HG03103 (cell line): ENCODE data around the gene DENND6B.

Experiments used
- ATAC-seq: cut with Tn5 transposase; IDR thresholded peaks from one replicate; pipeline ENCODE4 v1.9.1; 2021; ENCODE audit warnings: low read depth; ENCODE audit not compliant: unreplicated experiment

The DENND6B gene

GRCh38 chr22:50316114-50317065 is 10.4 kb downstream of the DENND6B start:
- ATAC-seq, result no peak

GRCh38 chr22:50315289-50316113 is 11.3 kb downstream of the DENND6B start:
- no peak for ATAC-seq

- ATAC-seq, result peak; percentile 59
These were observed 12.1 kb downstream of the DENND6B start for GRCh38 chr22:50314455-50315288.

GRCh38 chr22:50314081-50314454 is 12.7 kb downstream of the DENND6B start:
- no peak for ATAC-seq

- no peak for ATAC-seq
These were observed 13.2 kb downstream of the DENND6B start for GRCh38 chr22:50313600-50313999.

- no peak for ATAC-seq
These were observed 13.8 kb downstream of the DENND6B start for GRCh38 chr22:50313021-50313420.

GRCh38 chr22:50312371-50312770 is 14.4 kb downstream of the DENND6B start:
- ATAC-seq, result no peak

GRCh38 chr22:50311606-50312351 is 15.0 kb downstream of the DENND6B start:
- no peak for ATAC-seq

GRCh38 chr22:50310949-50311444 is 15.8 kb downstream of the DENND6B start:
- ATAC-seq, result no peak

- ATAC-seq, result no peak
These were observed 16.6 kb downstream of the DENND6B start for GRCh38 chr22:50310031-50310722.

- no peak for ATAC-seq
These were observed 17.2 kb downstream of the DENND6B start for GRCh38 chr22:50309601-50309991.

GRCh38 chr22:50308986-50309600 is 17.7 kb downstream of the DENND6B start:
- no peak for ATAC-seq

- no peak for ATAC-seq
These were observed 18.2 kb downstream of the DENND6B start for GRCh38 chr22:50308597-50308935.

GRCh38 chr22:50307890-50308596 is 18.8 kb downstream of the DENND6B start:
- ATAC-seq, result no peak

GRCh38 chr22:50306753-50307749 is 19.8 kb downstream of the DENND6B start, which contains the start of gene PLXNB2:
PLXNB2 (minus strand) TSS chr22:50307646; CDS start chr22:50290584, 17,062 bp downstream.
- no peak for ATAC-seq

- ATAC-seq, result no peak
These were observed 20.8 kb downstream of the DENND6B start for GRCh38 chr22:50305923-50306566.
